IMR-90 (cell line): ENCODE measurements around the gene GPC6. TPM values are rescaled to one million over a fixed set of nuclear protein-coding genes. Genes with fewer than 3 reads are reported as not detected.

ENCODE experiments used
- ATAC-seq: fragments of 200-7000 bp; cut with Tn5 transposase; 2 replicates; pipeline ENCODE4 v1.9.1; 2020; ENCODE audit warnings: low read depth, mild to moderate bottlenecking, moderate library complexity
- BruUV-seq: library from RNA; stranded (reverse); fragments of 400-500 nt; replicated peaks from 2 replicates; lab custom pipeline; 2021; lab: Mats Ljungman, UMichigan
- CTCF ChIA-PET: fragments of 300-600 bp; formaldehyde crosslinking; extraction: SDS; loops from one replicate; lab custom pipeline; 2021; ENCODE audit warnings: antibody characterized with exemption; lab: Yijun Ruan, JAX
- POLR2A ChIA-PET: fragments of 300-600 bp; sonication (Branson Sonifier 250); formaldehyde crosslinking; loops from one replicate; lab custom pipeline; 2022; ENCODE audit warnings: antibody characterized with exemption; ENCODE audit not compliant: unreplicated experiment; lab: Charles Lee
- DNase-seq: peaks from one replicate; pipeline ENCODE4 v3.0.0; 2013
- H2AFZ ChIP-seq: replicated peaks from 2 replicates; pipeline ENCODE3; 2013; ENCODE audit warnings: low read length, mild to moderate bottlenecking; ENCODE audit not compliant: poor library complexity
- H2AK5ac ChIP-seq: 2 replicates; pipeline ENCODE4 v1.6.1; 2013; ENCODE audit warnings: low read depth, low read length, inconsistent platforms
- H2AK9ac ChIP-seq: replicated peaks from 2 replicates; pipeline ENCODE3; 2013; ENCODE audit warnings: mild to moderate bottlenecking, low read depth, low read length, moderate library complexity; ENCODE audit not compliant: poor library complexity
- H2BK120ac ChIP-seq: 2 replicates; pipeline ENCODE4 v1.6.1; 2013; ENCODE audit warnings: low read depth, low read length, inconsistent platforms
- H2BK15ac ChIP-seq: 3 replicates; pipeline ENCODE4 v1.6.1; 2013; ENCODE audit warnings: low read depth, low read length, inconsistent platforms
- H2BK20ac ChIP-seq: 2 replicates; pipeline ENCODE4 v1.6.1; 2013; ENCODE audit warnings: low read depth, mild to moderate bottlenecking, inconsistent platforms, low read length, moderate library complexity
- H2BK5ac ChIP-seq: 2 replicates; pipeline ENCODE4 v1.6.1; 2013; ENCODE audit warnings: mild to moderate bottlenecking, low read depth, low read length, inconsistent platforms; ENCODE audit not compliant: poor library complexity, severe bottlenecking
- H3K14ac ChIP-seq: replicated peaks from 2 replicates; pipeline ENCODE4 v1.6.1; 2013; ENCODE audit warnings: low read depth, low read length, inconsistent platforms
- H3K18ac ChIP-seq: 2 replicates; pipeline ENCODE4 v1.6.1; 2013; ENCODE audit warnings: low read depth, low read length, control low read depth
- H3K23ac ChIP-seq: 2 replicates; pipeline ENCODE4 v1.6.1; 2013; ENCODE audit warnings: low read depth, low read length, inconsistent platforms
- H3K27ac ChIP-seq: 2 replicates; pipeline ENCODE4 v1.5.1; 2013; ENCODE audit warnings: mild to moderate bottlenecking, control low read depth, low read length; ENCODE audit not compliant: insufficient read depth
- H3K27me3 ChIP-seq: 2 replicates; pipeline ENCODE4 v1.6.1; 2013; ENCODE audit warnings: low read length; ENCODE audit not compliant: control insufficient read depth, insufficient read depth
- H3K36me3 ChIP-seq: 2 replicates; pipeline ENCODE4 v1.6.1; 2013; ENCODE audit warnings: low read length, mixed read lengths; ENCODE audit not compliant: control insufficient read depth, insufficient read depth
- H3K4ac ChIP-seq: 2 replicates; pipeline ENCODE4 v1.6.1; 2013; ENCODE audit warnings: low read depth, low read length, inconsistent platforms
- H3K4me1 ChIP-seq: 2 replicates; pipeline ENCODE4 v1.6.1; 2013; ENCODE audit warnings: low read length, mixed read lengths; ENCODE audit not compliant: control insufficient read depth, insufficient read depth
- H3K4me2 ChIP-seq: 2 replicates; pipeline ENCODE4 v1.6.1; 2013; ENCODE audit warnings: low read depth, mild to moderate bottlenecking, control low read depth, low read length, moderate library complexity
- H3K4me3 ChIP-seq: 2 replicates; pipeline ENCODE4 v1.5.1; 2013; ENCODE audit warnings: low read depth, mild to moderate bottlenecking, control low read depth, low read length, moderate library complexity; ENCODE audit not compliant: insufficient read depth
- H3K56ac ChIP-seq: 2 replicates; pipeline ENCODE4 v1.6.1; 2013; ENCODE audit warnings: low read length, inconsistent platforms; ENCODE audit not compliant: insufficient read depth; ENCODE audit errors: extremely low read depth
- H3K79me1 ChIP-seq, 2 experiments: 2 replicates each; pipeline ENCODE4 v1.6.1; 2013; ENCODE audit warnings: low read length in 2 of 2, inconsistent platforms in 1 of 2, low read depth in 1 of 2
- H3K9ac ChIP-seq: 2 replicates; pipeline ENCODE4 v1.6.1; 2013; ENCODE audit warnings: low read depth, low read length, control low read depth
- H3K9me1 ChIP-seq: 2 replicates; pipeline ENCODE4 v1.6.1; 2013; ENCODE audit warnings: low read length, inconsistent platforms; ENCODE audit not compliant: insufficient read depth
- H3K9me3 ChIP-seq: 2 replicates; pipeline ENCODE4 v1.6.1; 2013; ENCODE audit warnings: low read length; ENCODE audit not compliant: control insufficient read depth, insufficient read depth
- H4K20me1 ChIP-seq: 2 replicates; pipeline ENCODE4 v1.6.1; 2013; ENCODE audit warnings: low read length, inconsistent platforms; ENCODE audit not compliant: insufficient read depth
- H4K5ac ChIP-seq: 2 replicates; pipeline ENCODE4 v1.6.1; 2013; ENCODE audit warnings: mild to moderate bottlenecking, low read depth, low read length, control low read depth
- H4K8ac ChIP-seq, 2 experiments: 2 replicates each; pipeline ENCODE4 v1.6.1; 2013; ENCODE audit warnings: low read depth in 2 of 2, low read length in 2 of 2, control low read depth in 1 of 2, inconsistent platforms in 1 of 2
- H4K91ac ChIP-seq: 2 replicates; pipeline ENCODE4 v1.6.1; 2013; ENCODE audit warnings: low read depth, low read length, inconsistent platforms; ENCODE audit not compliant: insufficient read depth
- BHLHE40 ChIP-seq: fragments of 150-350 bp; IDR thresholded peaks from 2 replicates; pipeline ENCODE4 v1.6.1; 2016; ENCODE audit warnings: mild to moderate bottlenecking, low read depth, low read length
- CEBPB ChIP-seq: IDR thresholded peaks from 2 replicates; pipeline ENCODE4 v1.6.1; 2012; ENCODE audit warnings: low read depth, low read length, improper control_type of control experiment
- CHD1 ChIP-seq: IDR thresholded peaks from 2 replicates; pipeline ENCODE4 v1.6.1; 2012; ENCODE audit warnings: low read depth, low read length, improper control_type of control experiment
- ELK1 ChIP-seq: fragments of 150-350 bp; IDR thresholded peaks from 2 replicates; pipeline ENCODE4 v1.6.1; 2016; ENCODE audit warnings: low read depth, mild to moderate bottlenecking, low read length, moderate library complexity, borderline replicate concordance
- MAFK ChIP-seq: IDR thresholded peaks from 2 replicates; pipeline ENCODE4 v1.6.1; 2012; ENCODE audit warnings: low read depth, low read length, improper control_type of control experiment
- MXI1 ChIP-seq: IDR thresholded peaks from 2 replicates; pipeline ENCODE4 v1.6.1; 2012; ENCODE audit warnings: low read depth, mild to moderate bottlenecking, low read length, moderate library complexity, borderline replicate concordance
- NFE2L2 ChIP-seq: fragments of 150-350 bp; IDR thresholded peaks from 2 replicates; pipeline ENCODE4 v1.6.1; 2016; ENCODE audit warnings: low read depth, mild to moderate bottlenecking, low read length
- RAD21 ChIP-seq: IDR thresholded peaks from 2 replicates; pipeline ENCODE4 v1.6.1; 2012; ENCODE audit warnings: low read length, improper control_type of control experiment
- RCOR1 ChIP-seq: IDR thresholded peaks from 2 replicates; pipeline ENCODE4 v1.6.1; 2012; ENCODE audit warnings: mild to moderate bottlenecking, low read length, improper control_type of control experiment; ENCODE audit not compliant: insufficient replicate concordance
- RFX5 ChIP-seq: IDR thresholded peaks from 2 replicates; pipeline ENCODE4 v1.8.0; 2012; ENCODE audit warnings: low read depth, mild to moderate bottlenecking, low read length, moderate library complexity
- USF2 ChIP-seq: fragments of 150-350 bp; IDR thresholded peaks from 2 replicates; pipeline ENCODE4 v1.6.1; 2017; ENCODE audit warnings: mild to moderate bottlenecking, antibody characterized with exemption, low read length, low read depth
- WGBS, 2 experiments: methylation state at CpG; one replicate each; pipeline versions ENCODE4 v1.1.5 to v1.1.7; 2013; ENCODE audit warnings: missing lambda C conversion rate in 2 of 2; ENCODE audit not compliant: insufficient read length in 1 of 2; ENCODE audit errors: extremely low coverage in 2 of 2; 5-methylcytosine and 5-hydroxymethylcytosine counted together
- dilution Hi-C: fragments of 300-500 bp; cut with HindIII; formaldehyde crosslinking; loops from one replicate; pipeline ENCODE4 v1.14.3; 2018; ENCODE audit warnings: low sequenced_read_pairs; ENCODE audit not compliant: unreplicated experiment
- in situ Hi-C: fragments of 300-500 bp; cut with MboI; formaldehyde crosslinking; loops from 3 replicates; pipeline ENCODE4 v1.14.3; 2019; ENCODE audit warnings: low sequenced_read_pairs, inconsistent platforms, mixed read lengths
- intact Hi-C: fragments of 100-400 bp; cut with micrococcal nuclease; formaldehyde crosslinking; loops from 2 replicates; pipeline ENCODE4 v1.10.0; 2022
- polyA plus RNA-seq, 3 experiments: library from polyadenylated mRNA; depleted of rRNA; stranded (reverse); fragments of >200 nt; gene quantifications; 2 replicates each; pipeline ENCODE4 v1.2.3, GENCODE V29; 2012; ENCODE audit warnings: low replicate concordance in 1 of 3
- total RNA-seq: library from RNA; depleted of rRNA; stranded (reverse); fragments of >200 nt; gene quantifications from 2 replicates; pipeline ENCODE4 v1.2.3, GENCODE V29; 2012

Gene GPC6
- total and polyA plus RNA-seq, 2 of the 4 experiments (the other 2 are of a cell fraction) = 14.9 to 39.4 TPM

DNA sequence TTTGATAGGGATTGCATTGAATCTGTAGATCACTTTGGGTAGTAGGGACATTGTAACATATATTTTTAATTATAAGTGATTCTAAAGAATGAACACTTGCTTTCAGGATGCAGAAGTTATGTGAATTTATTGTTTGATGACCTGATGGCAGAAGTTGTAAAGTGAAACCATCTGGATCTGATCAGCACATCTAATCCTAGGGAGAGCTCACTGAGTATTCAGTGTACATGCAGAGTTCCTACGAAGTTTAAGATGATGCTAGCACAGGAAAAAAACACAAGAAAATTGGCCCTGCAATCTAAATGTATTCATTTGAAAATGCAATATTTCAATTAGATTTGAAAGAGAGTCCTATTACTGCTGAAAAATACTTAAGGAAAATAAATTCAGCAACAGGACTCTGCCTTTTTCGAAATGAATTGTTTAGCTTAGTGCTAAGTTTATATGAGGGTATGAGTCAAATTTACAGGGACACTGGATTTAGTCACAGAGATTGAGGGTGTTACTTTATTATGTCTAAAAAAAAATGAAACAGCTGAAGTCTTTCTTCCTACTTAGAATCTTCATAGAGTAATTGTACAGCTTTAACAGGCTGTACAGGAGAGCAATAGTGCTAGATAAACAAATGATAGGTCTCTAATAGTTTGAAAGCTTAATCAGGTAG is 867.2 kb downstream of the GPC6 start:
- Histone ChIP-seq H3K14ac (no peak overlapping the region), H2AFZ (no peak overlapping the region), H4K8ac (no peak overlapping the region), H3K4me3 (no peak overlapping the region), H3K4ac (no peak overlapping the region), H3K9me3 (no peaks in the 10 kb centered on the region), H3K79me1 (no peaks in the 10 kb centered on the region), H2BK15ac (no peak overlapping the region), H4K20me1 (no peaks in the 10 kb centered on the region), H3K23ac (no peak overlapping the region), H3K27me3 (no peaks in the 10 kb centered on the region), H2AK5ac (no peak overlapping the region), H4K91ac (no peak overlapping the region), H3K9me1 (no peaks in the 10 kb centered on the region), H3K56ac (no peak overlapping the region), H3K18ac (no peak overlapping the region; the same call in 1 of the 2 replicates), H3K27ac (no peak overlapping the region), H2BK5ac (peak overlapping the region; percentile 49), H3K9ac (no peak overlapping the region), H2AK9ac (no peak overlapping the region), H3K4me2 (peak overlapping the region; percentile 86), H4K5ac (no peak overlapping the region), H3K4me1 (0 out of 2 replicates have a peak, but pooled peaks cover 2% of the 10 kb centered on the region), H3K36me3 (no peaks in the 10 kb centered on the region), H2BK120ac (no peak overlapping the region), H2BK20ac (no peak overlapping the region)
- no CpG with 5 or more reads among the region's 2 CpGs for WGBS, 2 experiments
- dilution Hi-C loops = no loop called here
- TF ChIP-seq MAFK (no peak), MXI1 (no peak), NFE2L2 (no peak), CEBPB (no peak), RFX5 (no peak), RCOR1 (no peak), ELK1 (no peak), BHLHE40 (no peak), CHD1 (no peak), USF2 (no peak), RAD21 (no peak)
- ChIA-PET CTCF (no interaction called here), POLR2A (no interaction called here)
- in situ Hi-C loops = no loop called here
- ATAC-seq (peak; percentile 84), DNase-seq (peak; percentile 60)
- no TSS peak for BruUV-seq
- intact Hi-C loops = no loop called here
